GM18951 (cell line): Measurements from ENCODE around the gene PLCD3.
"Not testable (repeated sequence)": the region's sequence is repeated elsewhere in the genome, so short reads cannot be mapped to it uniquely, and the experiment has no call there.

Source experiments
- POLR2A ChIP-seq: IDR thresholded peaks from 4 replicates; pipeline ENCODE4 v1.6.1; 2011; ENCODE audit warnings: mild to moderate bottlenecking; ENCODE audit not compliant: insufficient read length, insufficient read depth; ENCODE audit errors: extremely low read depth
- in situ Hi-C: fragments of 300-500 bp; cut with MboI; formaldehyde crosslinking; loops from one replicate; pipeline ENCODE4 v1.12.0; 2022; ENCODE audit warnings: low sequenced_read_pairs, mixed read lengths, inconsistent platforms; ENCODE audit not compliant: unreplicated experiment

The PLCD3 gene

GRCh38 chr17:45132572-45133463 lies 503 bp upstream of the PLCD3 start:
- in situ Hi-C loops, result no loop called here
- peak; percentile 45 for TF ChIP-seq POLR2A

GRCh38 chr17:45131616-45132319 lies 547 bp downstream of the PLCD3 start:
- no peak for TF ChIP-seq POLR2A
- in situ Hi-C loops, result no loop called here

GRCh38 chr17:45130681-45131615 lies 1.4 kb downstream of the PLCD3 start:
- in situ Hi-C loops, result no loop called here
- no peak for TF ChIP-seq POLR2A

- in situ Hi-C loops, result no loop called here
- no peak for TF ChIP-seq POLR2A
Observed at GRCh38 chr17:45129940-45130680, 2.2 kb downstream of the PLCD3 start.

- TF ChIP-seq POLR2A, result no peak
- in situ Hi-C loops, result no loop called here
Observed at GRCh38 chr17:45129426-45129939, 2.8 kb downstream of the PLCD3 start.

- in situ Hi-C loops, result no loop called here
- no peak for TF ChIP-seq POLR2A
Observed at GRCh38 chr17:45128989-45129388, 3.3 kb downstream of the PLCD3 start.

GRCh38 chr17:45128331-45128730 lies 4.0 kb downstream of the PLCD3 start:
- in situ Hi-C loops, result no loop called here
- no peak for TF ChIP-seq POLR2A

GRCh38 chr17:45127548-45128300 lies 4.6 kb downstream of the PLCD3 start:
- TF ChIP-seq POLR2A, result no peak
- in situ Hi-C loops, result no loop called here

- in situ Hi-C loops, result no loop called here
- TF ChIP-seq POLR2A, result no peak
Observed at GRCh38 chr17:45127207-45127547, 5.1 kb downstream of the PLCD3 start.

- in situ Hi-C loops, result no loop called here
- no peak for TF ChIP-seq POLR2A
Observed at GRCh38 chr17:45125509-45125908, 6.8 kb downstream of the PLCD3 start.

- in situ Hi-C loops, result not testable (repeated sequence)
Observed at GRCh38 chr17:45124797-45125122, 7.6 kb downstream of the PLCD3 start.

- in situ Hi-C loops, result no loop called here
- TF ChIP-seq POLR2A, result no peak
Observed at GRCh38 chr17:45123930-45124796, 8.2 kb downstream of the PLCD3 start.
